ENCODE measurements around the gene SLC38A7.

DNA sequence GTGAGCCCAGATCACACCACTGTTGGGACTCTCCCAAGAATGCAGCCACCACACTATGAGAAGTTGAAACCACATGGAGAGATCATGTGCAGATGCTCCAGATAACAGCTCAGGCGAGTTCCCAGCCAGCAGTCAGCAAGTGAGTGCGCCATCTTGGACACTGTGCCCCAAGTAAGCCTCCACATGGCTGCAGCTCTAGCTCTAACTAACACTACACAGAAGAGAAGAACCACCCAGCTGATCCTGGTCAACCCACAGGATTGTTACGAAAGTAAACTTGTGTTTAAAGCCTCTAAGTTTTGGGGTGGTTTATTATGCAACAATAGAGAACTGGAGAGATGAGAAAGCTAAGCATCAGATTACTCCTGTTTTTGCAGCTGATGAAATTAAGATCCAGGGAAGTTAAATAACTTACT, 25.8 kb downstream of the SLC38A7 start:
- TF ChIP-seq POLR2A (IDR thresholded peaks at IDR 0.05) (no peak), CTCF (IDR thresholded peaks at IDR 0.05) (no peak), EP300 (IDR thresholded peaks at IDR 0.05) (no peak), POLR2AphosphoS5 (IDR thresholded peaks at IDR 0.05) (no peak)

Measured in suprapubic skin (tissue), 4 donors.